GM21447 (cell line): ENCODE results near the gene H2AZ2.
"Not testable (repeated sequence)": the region's sequence is repeated elsewhere in the genome, so short reads cannot be mapped to it uniquely, and the experiment has no call there.

ENCODE experiments used
- ATAC-seq: cut with Tn5 transposase; IDR thresholded peaks from one replicate; pipeline ENCODE4 v1.9.1; 2021; ENCODE audit not compliant: unreplicated experiment

H2AZ2 gene

DNA sequence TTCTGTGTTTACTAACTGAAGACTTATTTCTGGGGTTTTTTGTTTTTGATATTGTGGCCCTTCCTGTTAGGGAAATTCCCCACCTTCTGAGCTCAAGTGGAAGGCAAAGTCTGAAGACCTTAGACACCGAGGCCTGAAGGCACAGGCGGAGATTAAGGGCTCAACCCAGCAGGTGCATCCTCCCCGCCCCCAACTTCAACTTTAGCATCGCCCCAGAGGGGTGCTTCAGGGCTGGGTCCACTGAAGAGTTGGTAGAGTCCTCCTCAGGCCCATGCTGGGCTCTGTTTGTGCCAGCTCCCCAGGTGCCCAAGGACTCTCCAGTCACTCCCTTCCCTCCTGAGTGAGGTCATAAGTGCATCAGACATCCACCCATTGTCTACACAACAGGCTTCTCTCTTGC is 60.8 kb downstream of the H2AZ2 start:
- ATAC-seq = no peak

DNA sequence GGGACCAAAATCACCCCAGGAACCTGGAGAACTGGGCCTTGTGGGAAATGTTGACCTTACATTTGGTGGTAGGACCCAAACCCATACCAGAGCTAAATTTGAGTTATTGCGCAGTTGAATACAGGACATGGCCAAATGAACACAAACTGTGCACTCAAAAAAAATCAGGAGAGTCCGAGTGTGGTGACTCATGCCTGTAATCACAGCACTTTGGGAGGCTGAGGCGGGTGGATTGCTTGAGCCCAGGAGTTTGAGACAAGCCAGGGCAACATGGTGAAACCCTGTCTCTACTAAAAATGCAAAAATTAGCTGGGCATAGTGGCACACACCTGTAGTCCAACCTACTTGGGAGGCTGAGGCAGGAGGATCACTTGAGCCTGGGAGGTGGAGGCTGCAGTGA is 62.7 kb downstream of the H2AZ2 start:
- ATAC-seq = not testable (repeated sequence)

DNA sequence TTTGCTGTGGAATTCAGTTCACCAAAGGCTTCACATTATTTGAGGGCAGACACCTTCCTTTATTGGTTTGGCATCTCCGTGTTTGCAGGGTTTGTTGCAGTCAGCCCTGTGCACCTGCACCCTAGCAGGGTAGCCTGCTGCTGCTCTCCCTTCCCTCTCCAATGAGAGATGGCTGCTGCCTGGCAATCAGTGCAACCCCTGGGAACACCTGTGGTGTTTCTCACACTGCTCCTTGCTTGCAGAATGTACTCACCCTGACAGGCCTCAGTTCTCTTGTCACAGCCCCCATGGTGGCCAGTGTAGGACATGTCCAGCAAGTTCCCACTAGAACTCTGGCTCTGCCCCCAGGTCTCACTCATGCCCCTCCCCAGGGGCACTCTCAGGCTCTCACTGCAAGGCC is 63.5 kb downstream of the H2AZ2 start:
- ATAC-seq = no peak

DNA sequence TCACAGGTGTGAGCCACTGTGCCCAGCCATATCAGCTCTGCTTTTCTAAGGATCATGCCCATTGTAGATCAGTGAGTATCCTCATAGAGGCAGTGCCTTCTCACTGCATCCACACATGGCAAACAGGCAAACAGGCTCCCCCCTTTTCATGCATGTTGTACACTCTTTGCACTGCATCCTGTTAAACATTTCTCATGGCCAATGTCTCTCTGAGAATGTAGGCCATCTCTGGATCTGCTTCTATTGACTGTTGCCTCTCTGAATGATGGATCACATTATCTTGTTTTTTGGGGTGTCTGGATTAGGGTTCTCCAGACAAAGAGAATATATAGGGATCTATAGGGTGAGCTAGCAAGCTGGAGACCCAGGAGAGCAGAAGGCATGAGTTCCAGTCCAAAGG is 64.5 kb downstream of the H2AZ2 start:
- no peak for ATAC-seq

DNA sequence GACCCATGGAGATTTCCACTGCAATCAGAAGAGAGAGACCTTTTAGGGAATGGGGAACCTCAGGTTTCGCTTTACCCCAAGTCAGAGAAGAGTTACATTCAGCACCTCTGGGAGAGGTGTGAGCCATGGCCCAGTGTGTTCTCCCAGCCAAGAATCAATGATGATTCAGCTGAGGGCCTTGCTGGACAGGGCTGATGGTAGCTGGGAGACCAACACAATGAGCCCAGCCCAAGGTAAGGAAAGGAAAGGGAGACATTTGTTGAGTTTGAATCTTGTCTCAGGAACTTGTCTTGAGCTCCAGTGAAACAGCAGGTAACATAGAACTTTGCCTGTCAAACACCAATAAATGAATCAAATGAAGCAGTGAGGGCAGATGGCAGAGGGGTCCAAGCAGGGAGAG is 65.4 kb downstream of the H2AZ2 start:
- ATAC-seq = no peak
